ENCODE measurements around the gene CST2.

CST2 gene, protein sequence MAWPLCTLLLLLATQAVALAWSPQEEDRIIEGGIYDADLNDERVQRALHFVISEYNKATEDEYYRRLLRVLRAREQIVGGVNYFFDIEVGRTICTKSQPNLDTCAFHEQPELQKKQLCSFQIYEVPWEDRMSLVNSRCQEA

DNA sequence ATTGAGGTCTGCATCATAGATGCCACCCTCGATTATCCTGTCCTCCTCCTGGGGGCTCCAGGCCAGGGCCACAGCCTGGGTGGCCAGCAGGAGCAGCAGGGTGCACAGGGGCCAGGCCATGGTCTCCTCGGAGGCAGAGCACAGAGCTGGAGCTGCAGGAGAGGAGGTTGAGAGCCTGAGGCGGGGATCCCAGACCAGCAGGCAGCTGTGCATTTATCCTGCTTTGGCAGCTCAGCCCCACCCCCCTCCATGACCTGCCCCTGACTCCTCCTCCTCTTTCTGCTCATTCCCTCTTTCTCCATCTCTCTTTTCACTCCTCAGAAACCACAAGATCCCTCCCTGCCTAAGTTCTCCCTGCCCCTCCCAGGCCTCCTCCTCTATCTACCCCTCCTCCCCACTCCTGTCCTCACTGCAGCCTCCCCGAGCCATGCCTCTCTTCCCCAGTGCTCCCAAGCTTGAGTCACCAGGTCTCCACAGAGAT, at the start of gene CST2:
CST2 (minus strand) TSS at position 189 of the 481 bp plus-strand sequence; CDS start at position 120, 69 bp downstream.
- Histone ChIP-seq H4K20me1 (ENCODE audit: insufficient read depth, low read length) (no peaks in the 10 kb centered on the region), H2AFZ (ENCODE audit: low read length) (no peak within 1 kb of the TSS), H3K79me2 (ENCODE audit: insufficient read depth, low read length) (no peaks in the 10 kb centered on the region), H3K9me3 (ENCODE audit: low read length) (no peaks in the 10 kb centered on the region), H3K9ac (ENCODE audit: low read length) (no peak within 1 kb of the TSS), H3K27ac (ENCODE audit: low read depth, low read length, poor library complexity, severe bottlenecking) (no peak within 1 kb of the TSS), H3K27me3 (ENCODE audit: insufficient read depth, low read length) (no peaks in the 10 kb centered on the region), H3K4me3 (ENCODE audit: low read depth, low read length, poor library complexity, severe bottlenecking) (no peak within 1 kb of the TSS), H3K9me2 (ENCODE audit: low read depth, low read length) (no peaks in the 10 kb centered on the region), H3F3A (ENCODE audit: insufficient read depth, low read length) (no peaks in the 10 kb centered on the region), H3K36me3 (ENCODE audit: insufficient read depth, low read length) (no peaks in the 10 kb centered on the region), H3K4me1 (ENCODE audit: insufficient read depth, low read length, severe bottlenecking) (no peaks in the 10 kb centered on the region), H3K4me2 (ENCODE audit: low read length) (no peak within 1 kb of the TSS)
- TF ChIP-seq EZH2 (IDR thresholded peaks at IDR 0.05; ENCODE audit: borderline replicate concordance, low read length): no peak
- TF ChIP-seq, protein P1, sequence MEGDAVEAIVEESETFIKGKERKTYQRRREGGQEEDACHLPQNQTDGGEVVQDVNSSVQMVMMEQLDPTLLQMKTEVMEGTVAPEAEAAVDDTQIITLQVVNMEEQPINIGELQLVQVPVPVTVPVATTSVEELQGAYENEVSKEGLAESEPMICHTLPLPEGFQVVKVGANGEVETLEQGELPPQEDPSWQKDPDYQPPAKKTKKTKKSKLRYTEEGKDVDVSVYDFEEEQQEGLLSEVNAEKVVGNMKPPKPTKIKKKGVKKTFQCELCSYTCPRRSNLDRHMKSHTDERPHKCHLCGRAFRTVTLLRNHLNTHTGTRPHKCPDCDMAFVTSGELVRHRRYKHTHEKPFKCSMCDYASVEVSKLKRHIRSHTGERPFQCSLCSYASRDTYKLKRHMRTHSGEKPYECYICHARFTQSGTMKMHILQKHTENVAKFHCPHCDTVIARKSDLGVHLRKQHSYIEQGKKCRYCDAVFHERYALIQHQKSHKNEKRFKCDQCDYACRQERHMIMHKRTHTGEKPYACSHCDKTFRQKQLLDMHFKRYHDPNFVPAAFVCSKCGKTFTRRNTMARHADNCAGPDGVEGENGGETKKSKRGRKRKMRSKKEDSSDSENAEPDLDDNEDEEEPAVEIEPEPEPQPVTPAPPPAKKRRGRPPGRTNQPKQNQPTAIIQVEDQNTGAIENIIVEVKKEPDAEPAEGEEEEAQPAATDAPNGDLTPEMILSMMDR (IDR thresholded peaks at IDR 0.05; ENCODE audit: low read length): no peak

DNA sequence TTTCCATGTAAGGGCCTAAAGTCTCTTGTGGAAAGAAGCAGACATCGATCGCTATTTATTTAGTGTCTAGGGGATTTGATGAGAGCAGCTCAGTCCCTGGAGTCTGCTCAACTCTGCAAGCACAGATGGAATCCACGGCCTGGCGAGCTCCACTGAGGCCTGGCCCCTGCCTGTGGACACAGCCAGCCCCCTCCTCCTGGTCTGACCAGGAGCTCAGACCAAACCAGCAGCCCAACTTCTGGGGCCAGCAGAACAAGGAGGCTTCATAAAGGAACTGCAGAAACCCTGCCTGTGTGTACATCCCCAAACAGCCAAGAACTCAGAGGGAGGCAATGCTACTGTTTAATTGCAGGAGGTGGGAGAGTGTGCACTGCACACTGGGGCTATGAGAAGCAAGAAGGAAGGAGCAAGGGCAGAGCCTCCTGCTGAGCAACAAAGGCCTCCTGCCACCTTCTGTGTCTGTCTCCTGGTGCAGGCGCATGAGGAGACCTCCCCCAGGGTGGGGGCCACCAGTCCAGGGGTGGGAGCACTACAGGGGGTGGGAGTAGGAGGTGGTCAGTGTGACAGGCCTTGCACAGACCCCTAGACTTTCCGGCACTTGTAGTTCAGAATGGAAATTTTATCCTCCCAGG, 49.2 kb upstream of the CST2 start:
- Histone ChIP-seq H3K79me2 (ENCODE audit: insufficient read depth, low read length) (no peaks in the 10 kb centered on the region), H4K20me1 (ENCODE audit: insufficient read depth, low read length) (no peaks in the 10 kb centered on the region), H3K9me3 (ENCODE audit: low read length) (no peaks in the 10 kb centered on the region), H3K4me1 (ENCODE audit: insufficient read depth, low read length, severe bottlenecking) (no peaks in the 10 kb centered on the region), H3F3A (ENCODE audit: insufficient read depth, low read length) (no peaks in the 10 kb centered on the region), H3K27ac (ENCODE audit: low read depth, low read length, poor library complexity, severe bottlenecking) (no peak overlapping the region), H3K9ac (ENCODE audit: low read length) (no peak overlapping the region), H3K36me3 (ENCODE audit: insufficient read depth, low read length) (no peaks in the 10 kb centered on the region), H3K4me3 (ENCODE audit: low read depth, low read length, poor library complexity, severe bottlenecking) (no peak overlapping the region), H3K27me3 (ENCODE audit: insufficient read depth, low read length) (no peaks in the 10 kb centered on the region), H2AFZ (ENCODE audit: low read length) (no peak overlapping the region), H3K4me2 (ENCODE audit: low read length) (no peak overlapping the region), H3K9me2 (ENCODE audit: low read depth, low read length) (no peaks in the 10 kb centered on the region)
- no peak for TF ChIP-seq EZH2 (IDR thresholded peaks at IDR 0.05; ENCODE audit: borderline replicate concordance, low read length)
- TF ChIP-seq, protein P1 (IDR thresholded peaks at IDR 0.05; ENCODE audit: low read length): no peak

DNA sequence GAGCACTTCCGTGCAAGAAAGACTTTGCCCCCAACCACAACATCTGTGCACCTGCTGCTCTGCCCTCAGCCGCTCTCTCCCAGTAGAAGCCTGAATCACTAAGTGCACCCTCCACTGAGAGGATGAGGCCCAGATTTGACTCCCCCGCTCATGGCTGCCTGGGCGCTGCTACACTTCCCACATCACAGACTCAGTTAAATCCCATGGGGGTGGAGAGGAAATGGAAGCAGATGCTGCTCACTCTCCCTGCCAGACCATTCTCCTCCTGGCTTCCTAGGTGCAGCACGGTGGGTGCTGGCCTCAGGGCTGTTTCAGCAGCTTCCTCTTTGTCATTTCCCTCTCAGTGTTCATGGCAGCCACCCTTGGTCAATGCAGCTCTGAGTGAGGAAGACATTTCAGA, 48.2 kb upstream of the CST2 start:
- Histone ChIP-seq H2AFZ (ENCODE audit: low read length) (no peak overlapping the region), H4K20me1 (ENCODE audit: insufficient read depth, low read length) (no peaks in the 10 kb centered on the region), H3K9ac (ENCODE audit: low read length) (no peak overlapping the region), H3K36me3 (ENCODE audit: insufficient read depth, low read length) (no peaks in the 10 kb centered on the region), H3K9me2 (ENCODE audit: low read depth, low read length) (no peaks in the 10 kb centered on the region), H3K79me2 (ENCODE audit: insufficient read depth, low read length) (no peaks in the 10 kb centered on the region), H3K4me1 (ENCODE audit: insufficient read depth, low read length, severe bottlenecking) (no peaks in the 10 kb centered on the region), H3K27me3 (ENCODE audit: insufficient read depth, low read length) (no peaks in the 10 kb centered on the region), H3K9me3 (ENCODE audit: low read length) (no peaks in the 10 kb centered on the region), H3K27ac (ENCODE audit: low read depth, low read length, poor library complexity, severe bottlenecking) (no peak overlapping the region), H3K4me3 (ENCODE audit: low read depth, low read length, poor library complexity, severe bottlenecking) (no peak overlapping the region), H3F3A (ENCODE audit: insufficient read depth, low read length) (no peaks in the 10 kb centered on the region), H3K4me2 (ENCODE audit: low read length) (no peak overlapping the region)
- TF ChIP-seq, protein P1 (IDR thresholded peaks at IDR 0.05; ENCODE audit: low read length): no peak
- no peak for TF ChIP-seq EZH2 (IDR thresholded peaks at IDR 0.05; ENCODE audit: borderline replicate concordance, low read length)
